GM21825 (cell line): Measurements from ENCODE around the gene HOXC5.
A peak's percentile ranks its signal among the peaks of the same experiment; 100 is the strongest.

ENCODE experiments used
- ATAC-seq: cut with Tn5 transposase; IDR thresholded peaks from one replicate; pipeline ENCODE4 v1.9.1; 2021; ENCODE audit warnings: mild to moderate bottlenecking, moderate library complexity; ENCODE audit not compliant: unreplicated experiment

Gene HOXC5

DNA sequence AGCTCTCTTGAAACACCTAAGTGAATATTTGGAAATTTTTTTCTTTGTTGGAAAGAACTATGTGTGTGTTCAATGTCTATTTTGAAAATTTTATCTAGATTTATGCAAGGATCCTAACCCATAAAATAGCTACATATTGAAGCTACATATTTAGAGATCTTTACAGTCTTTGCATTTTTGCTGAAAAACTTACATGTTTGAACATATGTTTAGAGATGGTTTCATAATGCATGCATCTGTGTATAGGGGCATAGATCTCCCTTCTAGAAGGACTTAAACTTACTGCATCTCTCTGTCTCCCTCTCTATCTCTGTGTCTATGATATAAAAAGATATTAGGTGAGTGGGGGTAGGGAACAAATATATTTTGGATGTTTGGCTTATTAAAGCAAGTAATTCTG is 12.6 kb downstream of the HOXC5 start:
- ATAC-seq: no peak

GRCh38 chr12:54045868-54046521 is 13.1 kb downstream of the HOXC5 start:
- ATAC-seq: no peak

- no peak for ATAC-seq
Measured at GRCh38 chr12:54046809-54047159, 13.9 kb downstream of the HOXC5 start.

DNA sequence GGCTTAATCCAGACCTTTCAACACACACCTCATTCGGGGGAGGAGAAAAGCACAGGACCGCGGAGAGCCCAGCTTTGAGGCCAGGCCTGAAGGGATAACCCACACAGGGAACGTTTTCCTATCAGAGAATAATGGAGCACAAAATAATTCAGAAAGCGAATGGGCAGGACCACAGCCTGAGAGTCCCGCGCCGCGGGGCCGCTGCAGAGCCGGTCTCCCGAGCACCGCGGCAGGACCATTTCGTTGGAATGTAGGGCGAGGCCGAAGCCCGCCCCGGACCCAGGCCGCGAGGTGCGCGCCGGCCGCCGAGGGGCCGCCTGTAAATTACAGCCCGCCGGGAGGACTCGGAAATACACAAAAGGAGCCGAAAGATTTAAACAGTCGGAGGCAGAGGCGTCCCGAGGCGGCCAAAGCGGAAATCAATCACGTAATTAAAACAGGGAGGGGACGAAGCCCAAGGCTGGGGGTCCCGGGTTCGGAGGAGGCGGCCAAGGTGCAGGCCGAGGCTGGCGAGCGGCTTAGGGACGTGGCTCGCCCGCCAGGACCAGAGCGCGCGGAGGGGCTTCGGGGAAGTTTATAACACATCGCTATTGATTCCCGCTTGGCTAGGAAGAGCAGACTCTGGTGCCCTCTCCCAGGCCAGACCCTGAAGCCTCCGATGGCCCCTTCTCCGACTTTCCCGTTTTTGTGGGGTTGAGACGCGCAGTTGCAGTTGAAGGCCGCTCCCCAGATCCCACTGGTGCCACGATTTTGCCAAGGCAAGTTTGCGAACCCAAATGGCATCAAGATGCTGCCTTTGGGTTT is 14.5 kb downstream of the HOXC5 start:
- ATAC-seq: no peak

DNA sequence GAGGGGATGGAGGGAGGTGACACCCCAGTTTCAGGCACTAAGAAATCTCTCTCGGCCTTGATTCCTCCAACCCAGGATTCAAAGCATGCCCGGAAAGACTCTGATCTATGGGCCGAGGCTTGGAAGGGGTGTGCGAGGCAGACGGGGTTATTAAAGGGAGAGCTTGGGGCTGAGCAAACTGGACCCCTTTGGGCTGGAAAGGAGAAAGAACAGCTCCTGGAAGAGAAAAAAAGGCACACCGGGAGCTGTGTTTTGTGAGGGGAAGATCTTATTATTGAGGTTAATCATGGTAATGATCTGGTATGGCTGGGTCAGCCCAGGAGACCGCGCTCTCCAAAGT is 15.1 kb downstream of the HOXC5 start:
- no peak for ATAC-seq

GRCh38 chr12:54048406-54049093 is 15.7 kb downstream of the HOXC5 start:
- ATAC-seq: no peak

- no peak for ATAC-seq
Measured at GRCh38 chr12:54049108-54049507, 16.3 kb downstream of the HOXC5 start.

- no peak for ATAC-seq
Measured at GRCh38 chr12:54050482-54050810, 17.6 kb downstream of the HOXC5 start.

DNA sequence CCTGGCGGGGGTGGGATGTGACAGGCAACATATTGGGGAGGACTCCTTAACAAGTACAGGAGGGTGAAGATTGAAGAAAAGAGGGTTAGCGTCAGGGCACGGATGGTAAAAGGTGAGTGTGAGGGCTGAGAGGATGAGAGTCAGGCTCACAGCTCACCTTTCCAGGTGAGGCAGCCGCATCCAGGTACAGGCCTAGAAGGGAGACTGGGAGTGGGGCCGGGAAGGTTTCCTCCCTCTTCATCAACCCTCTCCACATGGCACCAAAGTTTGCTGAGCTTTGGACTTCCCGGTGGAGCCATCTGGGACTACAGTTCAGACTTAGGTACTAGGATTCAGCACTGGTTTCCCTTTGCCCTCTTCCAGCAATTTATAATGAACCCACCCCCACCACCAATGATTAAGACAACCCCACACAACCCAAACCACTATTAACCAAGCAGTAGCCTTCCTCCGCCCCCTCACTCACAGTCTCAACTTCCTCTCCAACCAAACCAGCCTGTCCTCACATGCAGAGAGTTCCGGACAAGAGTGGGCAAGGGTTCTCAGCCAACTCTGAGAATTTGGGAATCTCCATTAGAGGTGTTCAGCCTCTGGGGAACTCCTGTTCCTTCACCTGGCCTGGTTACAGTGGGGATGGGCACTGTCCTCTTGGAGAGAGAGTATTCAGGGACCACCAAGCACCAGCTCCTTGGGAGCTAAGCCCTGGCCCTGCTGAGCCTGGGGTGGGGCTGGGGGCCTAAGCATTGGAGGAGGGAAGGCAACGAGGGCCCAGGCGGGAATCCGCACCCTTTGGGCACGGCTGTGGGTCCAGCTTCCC is 18.4 kb downstream of the HOXC5 start:
- no peak for ATAC-seq

DNA sequence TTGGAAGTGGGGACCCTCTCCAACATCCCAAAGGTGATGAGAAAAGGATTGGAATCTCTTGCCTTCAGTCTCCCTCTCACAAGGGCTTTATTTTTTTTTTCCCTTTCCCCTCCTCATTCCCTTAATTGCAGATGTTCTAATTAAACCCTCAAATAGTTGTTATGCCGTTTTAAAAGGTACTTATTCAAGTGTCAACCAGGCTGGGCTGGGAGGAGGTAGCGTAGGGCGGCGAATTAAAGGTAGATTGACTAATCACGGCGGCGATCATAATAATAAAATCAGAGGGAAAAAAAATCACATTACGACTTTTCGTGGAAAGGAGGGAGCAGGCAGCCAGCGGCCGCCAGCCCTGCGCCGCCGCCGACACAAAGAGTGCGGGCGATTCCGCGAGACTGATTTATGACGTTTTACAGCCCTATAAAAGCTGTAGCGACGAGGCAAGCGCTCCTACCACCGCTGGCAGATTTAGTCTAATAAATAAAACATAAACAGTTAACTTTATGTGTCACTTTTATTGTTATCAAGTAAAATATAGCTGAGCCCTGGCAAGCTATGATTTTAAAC is 19.1 kb downstream of the HOXC5 start:
- ATAC-seq: no peak

GRCh38 chr12:54052438-54053002 is 19.7 kb downstream of the HOXC5 start:
- peak; percentile 17 for ATAC-seq

- peak; percentile 70 for ATAC-seq
Measured at GRCh38 chr12:54053003-54053750, 20.3 kb downstream of the HOXC5 start.

DNA sequence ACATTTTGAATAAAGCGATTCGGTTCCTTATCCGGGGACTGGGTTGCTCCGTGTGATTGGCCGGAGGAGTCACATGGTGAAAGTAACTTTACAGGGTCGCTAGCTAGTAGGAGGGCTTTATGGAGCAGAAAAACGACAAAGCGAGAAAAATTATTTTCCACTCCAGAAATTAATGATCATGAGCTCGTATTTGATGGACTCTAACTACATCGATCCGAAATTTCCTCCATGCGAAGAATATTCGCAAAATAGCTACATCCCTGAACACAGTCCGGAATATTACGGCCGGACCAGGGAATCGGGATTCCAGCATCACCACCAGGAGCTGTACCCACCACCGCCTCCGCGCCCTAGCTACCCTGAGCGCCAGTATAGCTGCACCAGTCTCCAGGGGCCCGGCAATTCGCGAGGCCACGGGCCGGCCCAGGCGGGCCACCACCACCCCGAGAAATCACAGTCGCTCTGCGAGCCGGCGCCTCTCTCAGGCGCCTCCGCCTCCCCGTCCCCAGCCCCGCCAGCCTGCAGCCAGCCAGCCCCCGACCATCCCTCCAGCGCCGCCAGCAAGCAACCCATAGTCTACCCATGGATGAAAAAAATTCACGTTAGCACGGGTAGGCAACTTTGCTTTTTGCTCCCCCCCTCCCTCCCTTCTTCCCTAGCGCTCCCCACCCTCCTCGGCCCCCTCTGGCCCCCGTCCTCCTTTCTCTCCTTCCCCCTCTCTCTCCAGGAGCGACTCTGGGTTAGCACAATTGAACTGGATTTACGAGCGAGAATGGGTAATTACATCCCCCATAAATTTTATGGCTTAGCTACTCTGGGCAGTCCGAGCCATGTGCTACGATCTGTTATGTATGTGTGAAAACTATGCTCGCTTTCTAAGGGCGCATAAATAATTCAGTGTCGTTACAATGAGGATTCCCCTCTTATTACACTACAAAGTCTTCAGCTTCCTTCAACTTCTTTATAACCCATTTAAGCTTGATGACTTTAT is 21.2 kb downstream of the HOXC5 start, which contains the start of gene HOXC4:
TSS of gene HOXC4 (plus strand) at position 85 of the 991 bp plus-strand sequence. CDS start at position 173, 88 bp downstream.
- ATAC-seq: peak; percentile 34

DNA sequence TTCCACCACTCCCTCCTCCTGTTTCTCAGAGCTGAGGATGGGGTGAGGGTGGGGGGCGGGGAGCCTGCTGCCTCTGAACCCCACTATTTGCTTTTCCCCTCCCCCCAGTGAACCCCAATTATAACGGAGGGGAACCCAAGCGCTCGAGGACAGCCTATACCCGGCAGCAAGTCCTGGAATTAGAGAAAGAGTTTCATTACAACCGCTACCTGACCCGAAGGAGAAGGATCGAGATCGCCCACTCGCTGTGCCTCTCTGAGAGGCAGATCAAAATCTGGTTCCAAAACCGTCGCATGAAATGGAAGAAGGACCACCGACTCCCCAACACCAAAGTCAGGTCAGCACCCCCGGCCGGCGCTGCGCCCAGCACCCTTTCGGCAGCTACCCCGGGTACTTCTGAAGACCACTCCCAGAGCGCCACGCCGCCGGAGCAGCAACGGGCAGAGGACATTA is 21.9 kb downstream of the HOXC5 start:
- ATAC-seq: no peak

- ATAC-seq: no peak
Measured at GRCh38 chr12:54055552-54055951, 22.7 kb downstream of the HOXC5 start.

DNA sequence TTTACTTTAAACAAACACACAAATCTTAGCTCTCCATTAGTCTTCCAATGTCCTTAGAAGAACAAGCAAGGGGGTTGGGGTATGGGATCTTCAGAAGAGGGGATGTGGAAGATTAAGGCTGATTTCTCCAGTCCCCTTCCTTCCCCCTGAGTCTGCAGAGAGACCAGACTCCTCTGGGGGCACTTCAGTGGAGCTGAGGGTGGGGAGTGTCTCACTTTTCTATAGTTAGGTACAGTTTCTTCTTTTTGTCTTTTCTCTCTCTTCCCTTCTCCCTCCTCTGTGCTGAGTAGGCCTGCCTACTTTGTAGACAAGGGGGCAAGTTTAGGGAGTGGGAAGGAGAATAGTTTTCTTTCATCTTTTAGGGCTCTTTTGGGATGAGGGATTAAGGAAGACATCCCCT is 23.3 kb downstream of the HOXC5 start:
- ATAC-seq: no peak

- ATAC-seq: no peak
Measured at GRCh38 chr12:54058128-54058768, 25.4 kb downstream of the HOXC5 start.

GRCh38 chr12:54059668-54060067 is 26.8 kb downstream of the HOXC5 start:
- ATAC-seq: no peak
